Measurements from ENCODE around the gene RAMP3.

The RAMP3 gene

DNA sequence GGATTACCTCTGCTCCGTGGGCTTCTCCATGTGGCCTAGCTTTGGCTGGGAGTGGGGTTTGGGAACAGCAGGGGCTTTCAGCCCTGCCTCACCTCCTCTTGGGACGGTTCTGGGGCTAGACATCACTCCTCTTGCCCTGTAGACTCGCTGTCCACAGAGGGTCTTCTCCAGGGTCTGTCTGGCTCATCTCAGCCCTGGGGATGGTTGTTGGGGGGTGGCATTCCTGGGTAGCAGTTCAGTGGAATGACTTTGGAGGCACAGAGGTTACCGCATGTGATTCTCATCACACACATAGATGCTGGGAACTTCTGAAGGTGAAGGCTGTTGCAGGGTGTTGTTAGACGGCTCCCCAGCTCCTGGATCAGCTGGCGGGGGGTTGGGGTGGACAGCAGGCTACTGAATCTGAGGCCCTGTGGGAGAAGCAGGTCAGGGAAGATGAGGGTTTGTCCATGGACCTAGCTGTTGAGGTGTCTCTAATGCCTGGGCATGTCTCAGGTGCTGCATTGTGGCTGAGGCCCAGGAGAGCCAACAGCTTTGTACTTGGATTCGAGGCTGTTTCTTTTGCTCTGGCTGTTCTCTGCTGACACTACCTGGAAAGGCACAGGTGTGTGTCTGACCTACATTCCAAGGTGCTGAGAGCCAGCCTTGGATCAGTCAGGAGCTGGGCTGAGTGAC is 23.8 kb downstream of the RAMP3 start:
- no peak for DNase-seq

DNA sequence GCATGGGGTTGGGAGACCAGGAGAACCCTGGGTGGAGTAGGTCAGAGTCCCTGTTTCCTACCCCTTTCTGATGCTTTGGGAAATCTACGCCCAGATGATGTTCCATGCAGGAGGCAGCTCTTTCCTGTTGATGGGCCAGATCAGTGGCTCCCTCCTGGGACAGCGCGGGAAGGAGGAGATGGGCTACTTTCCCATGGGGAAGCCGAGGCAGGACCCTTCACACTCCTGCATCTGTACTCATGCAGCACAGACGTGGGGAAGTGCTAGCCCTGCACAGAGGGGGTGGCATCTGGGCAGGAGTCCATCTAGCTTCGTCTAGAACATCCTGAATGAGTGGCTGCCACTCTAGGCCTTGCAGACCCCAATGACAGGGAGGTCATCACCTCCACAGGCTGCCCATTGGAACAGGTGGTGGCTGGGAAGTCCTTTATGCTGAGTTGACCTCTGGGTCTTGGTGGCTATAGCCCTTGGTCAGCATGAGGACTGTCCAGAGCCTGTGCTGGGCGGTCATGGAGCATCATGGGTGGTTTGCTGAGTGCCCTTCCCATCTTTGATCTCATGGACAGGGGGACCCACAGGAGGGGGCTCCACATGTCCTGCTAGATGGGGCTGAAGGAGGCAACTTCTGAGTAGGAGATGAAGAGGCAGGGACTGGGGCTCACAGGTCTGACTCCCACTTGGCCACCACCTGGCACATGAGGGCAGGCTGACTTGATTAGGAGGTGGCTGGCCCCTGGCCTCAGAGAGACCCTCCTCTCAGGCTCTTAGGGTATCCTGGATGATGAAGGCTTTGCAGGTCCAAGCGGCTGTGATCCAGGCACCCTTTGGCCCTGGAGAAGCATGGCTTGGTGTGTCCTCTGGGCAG is 24.6 kb downstream of the RAMP3 start:
- DNase-seq, result no peak

DNA sequence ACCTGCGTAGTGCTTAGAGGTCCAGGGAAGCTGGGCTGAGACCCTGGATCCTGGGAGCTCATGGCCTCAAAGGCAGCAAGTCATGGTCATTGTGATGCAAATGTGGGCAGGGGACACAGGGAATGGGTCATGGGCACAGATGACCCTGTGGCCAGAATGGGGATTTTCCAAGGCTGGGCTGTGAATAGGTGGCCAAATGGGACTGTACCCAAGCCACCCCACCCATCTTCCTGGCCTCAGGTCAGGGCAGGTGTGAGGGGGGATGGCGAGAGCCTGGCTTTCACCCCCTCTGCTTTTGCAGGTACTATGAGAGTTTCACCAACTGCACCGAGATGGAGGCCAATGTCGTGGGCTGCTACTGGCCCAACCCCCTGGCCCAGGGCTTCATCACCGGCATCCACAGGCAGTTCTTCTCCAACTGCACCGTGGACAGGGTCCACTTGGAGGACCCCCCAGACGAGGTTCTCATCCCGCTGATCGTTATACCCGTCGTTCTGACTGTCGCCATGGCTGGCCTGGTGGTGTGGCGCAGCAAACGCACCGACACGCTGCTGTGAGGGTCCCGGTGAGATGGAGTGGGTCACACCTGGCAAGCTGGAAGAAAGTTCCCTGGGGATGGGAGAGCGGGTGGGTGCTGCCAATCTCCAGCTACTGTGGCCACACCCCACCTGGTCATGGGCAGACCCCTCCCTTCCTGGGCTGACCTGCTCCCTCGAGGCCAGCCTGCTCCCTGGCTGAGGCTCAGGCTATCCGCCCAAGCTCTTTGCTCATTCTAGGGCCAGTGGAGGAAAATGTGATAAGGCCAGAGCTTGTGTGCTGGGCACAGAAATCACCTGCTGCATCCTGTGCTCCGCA is 25.5 kb downstream of the RAMP3 start:
- DNase-seq, result no peak

DNA sequence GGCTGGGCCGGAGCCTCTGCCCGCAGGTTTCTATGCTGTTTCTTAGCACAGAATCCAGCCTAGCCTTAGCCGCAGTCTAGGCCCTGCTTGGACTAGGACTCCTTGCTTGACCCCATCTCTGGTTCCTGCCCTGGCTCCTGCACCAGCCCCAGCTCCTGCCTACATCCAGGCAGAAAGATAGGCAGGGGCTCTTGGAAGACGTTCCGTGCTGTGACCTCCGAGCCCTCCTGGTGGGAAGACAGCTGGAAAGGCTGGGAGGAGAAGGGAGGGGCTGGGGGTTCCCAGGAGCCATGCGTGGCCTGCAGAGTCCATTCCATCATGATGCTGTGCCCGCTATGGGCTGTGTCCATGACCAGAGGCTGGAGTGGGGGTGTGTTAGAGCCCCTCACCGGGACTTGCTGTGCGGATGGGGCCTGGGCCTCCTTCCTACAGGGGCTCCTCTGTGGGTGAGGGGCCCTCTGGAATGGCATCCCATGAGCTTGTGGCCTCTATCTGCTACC is 26.2 kb downstream of the RAMP3 start:
- DNase-seq, result no peak

DNA sequence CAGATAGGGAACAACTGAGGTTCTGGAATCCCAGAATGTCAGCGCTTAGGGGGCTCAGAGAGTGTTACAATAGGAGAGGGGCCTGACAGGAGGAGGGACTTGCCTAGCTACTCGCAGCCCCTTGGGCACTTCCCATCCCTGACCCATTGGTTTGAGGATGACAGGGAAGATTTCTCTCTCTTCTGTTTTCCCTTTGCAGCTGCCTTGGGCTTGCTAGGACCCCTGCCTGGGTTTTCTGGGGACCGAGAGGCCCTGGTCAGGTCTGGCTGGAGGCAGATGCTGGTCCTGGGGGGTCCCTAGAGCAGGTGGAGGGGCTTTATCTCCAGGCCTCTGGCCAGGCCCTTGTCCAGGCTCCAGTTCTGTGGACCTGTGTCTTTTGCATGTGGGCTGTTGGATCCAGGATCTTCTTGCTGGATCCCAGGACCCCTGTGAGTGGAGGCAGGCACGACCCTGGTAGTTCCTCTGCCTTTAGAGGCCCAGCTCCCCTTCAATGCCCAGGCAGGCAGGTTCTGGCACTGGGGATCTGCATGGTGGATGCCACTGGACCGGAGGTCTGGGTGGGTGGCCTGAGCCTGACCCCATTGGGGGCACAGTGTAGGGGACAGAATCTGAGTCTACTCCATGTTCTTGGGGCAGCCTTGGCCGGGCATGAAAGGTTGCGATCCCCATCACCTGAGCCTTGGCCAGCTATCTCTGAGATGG is 26.9 kb downstream of the RAMP3 start:
- no peak for DNase-seq

DNA sequence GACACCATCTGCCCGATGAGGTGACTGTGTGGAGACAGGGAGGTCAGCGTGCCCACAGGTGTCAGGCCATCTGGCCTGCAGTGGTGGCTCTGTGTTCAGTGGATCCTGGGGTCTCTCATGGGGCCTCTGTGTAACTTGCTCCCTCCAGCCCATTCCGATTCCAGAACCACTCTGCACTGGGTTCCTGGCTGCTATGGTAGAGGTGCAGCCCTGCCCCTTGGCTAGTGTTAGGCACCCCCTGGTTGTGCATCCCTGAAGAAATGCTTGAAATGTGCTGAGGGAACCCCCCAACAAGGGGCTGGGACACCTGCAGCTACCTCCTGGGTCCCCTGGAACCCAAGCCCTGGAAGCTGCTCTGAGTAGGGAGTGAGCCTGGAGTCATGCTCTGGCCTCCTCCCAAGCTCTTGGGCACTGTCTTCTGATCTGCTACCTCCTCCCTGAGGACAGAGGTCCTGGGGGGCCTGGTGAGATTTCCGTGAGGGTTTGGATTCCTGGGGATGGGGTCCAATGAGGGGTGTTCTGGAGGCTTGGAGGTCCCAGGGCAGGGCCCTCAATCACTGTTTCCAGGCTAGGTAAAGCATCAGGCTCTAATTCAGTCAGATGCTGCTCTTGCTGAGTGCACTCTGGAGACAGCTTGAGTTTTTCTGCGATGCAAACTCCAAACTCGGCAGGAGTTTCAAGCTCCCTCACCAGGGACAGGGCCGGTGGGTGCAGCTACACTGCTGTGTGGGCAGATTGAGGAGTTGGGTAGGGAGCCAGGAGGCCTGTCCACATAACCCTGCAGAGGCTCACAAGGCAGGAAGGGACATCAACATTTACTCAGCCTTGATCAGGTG is 27.7 kb downstream of the RAMP3 start:
- no peak for DNase-seq

DNA sequence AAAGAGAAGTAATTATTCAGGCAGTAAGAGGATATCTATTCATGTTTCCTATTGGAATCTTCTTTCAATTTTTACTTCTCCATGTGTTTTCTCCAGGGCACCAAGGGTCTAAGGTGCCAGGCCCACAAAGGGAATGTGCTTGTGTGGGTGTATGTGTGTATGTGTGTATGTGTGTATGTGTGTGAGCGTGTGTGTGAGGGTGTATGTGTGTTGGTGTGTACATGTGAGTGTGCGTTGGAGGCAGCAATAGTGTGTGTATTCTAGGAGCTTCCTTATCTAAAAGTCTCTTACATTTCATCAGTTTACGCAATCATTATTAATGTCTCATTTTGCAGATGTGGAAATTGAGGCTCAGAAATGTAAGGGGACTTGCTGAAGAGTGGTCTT is 28.3 kb downstream of the RAMP3 start:
- DNase-seq, result no peak

DNA sequence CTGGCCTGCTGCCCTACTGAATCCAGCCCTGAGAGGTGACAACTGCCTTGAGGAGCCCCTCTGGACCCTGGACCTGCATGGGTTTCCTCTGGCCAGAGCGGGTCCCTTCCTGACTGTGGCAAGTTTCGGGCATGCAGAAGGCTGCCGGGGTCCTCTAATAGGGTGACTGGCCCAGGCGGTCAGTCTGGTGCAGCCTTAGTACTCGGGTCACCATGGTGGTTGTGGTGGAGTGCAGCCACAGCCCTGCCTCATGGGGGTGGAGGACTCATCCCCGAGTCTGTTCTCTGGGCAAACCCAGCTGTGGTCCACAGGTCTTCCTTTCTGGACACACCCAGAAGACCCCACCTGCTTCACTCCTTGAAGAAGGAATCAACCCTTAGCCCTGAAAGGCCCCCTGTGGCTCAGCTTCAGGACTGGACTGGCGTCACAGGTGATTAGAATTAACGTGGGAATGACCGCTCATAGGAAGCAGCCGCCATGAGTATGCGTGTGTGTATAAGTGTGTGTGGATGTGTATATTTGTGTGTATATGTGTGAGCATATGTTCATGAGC is 28.7 kb downstream of the RAMP3 start:
- no peak for DNase-seq

DNA sequence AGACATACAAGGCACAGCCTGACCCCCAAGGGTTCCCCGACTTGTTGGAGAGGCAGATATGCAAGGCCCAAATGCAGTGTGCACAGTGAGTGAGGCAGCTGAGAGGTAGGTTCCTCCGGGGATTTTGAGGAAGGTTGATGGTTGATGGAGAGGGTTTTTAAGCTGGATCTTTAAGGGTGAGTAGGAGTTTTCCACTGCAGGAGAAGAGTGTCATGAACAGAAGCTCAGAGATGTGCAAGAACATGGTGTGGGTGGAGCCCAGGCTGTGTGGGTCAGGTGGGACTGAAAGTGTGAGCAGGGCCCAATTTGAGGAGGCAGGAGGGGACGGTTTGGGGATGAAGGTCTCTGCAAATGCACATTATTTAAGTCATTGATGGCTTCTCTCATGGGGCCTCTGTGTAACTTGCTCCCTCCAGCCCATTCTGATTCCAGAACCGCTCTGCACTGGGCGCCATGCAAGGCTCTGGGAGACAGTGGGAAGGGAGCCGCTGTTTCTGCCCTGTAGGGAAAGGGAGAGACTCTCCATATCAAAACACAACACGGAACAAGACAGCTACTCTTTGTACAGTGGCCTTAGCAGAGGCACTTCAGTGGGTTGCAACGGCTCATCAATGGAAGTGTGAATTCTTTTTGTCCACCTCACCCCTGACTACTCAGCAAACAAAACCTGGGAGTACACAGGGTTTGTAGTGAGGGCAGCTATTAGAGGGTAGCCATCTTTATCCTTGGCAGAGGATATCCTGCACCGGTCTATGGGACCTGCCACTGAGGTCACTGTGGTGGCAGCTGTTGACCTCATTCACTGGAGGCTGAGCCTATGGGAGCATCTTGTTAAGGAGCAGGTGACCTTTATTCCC is 29.7 kb downstream of the RAMP3 start:
- DNase-seq, result no peak

DNA sequence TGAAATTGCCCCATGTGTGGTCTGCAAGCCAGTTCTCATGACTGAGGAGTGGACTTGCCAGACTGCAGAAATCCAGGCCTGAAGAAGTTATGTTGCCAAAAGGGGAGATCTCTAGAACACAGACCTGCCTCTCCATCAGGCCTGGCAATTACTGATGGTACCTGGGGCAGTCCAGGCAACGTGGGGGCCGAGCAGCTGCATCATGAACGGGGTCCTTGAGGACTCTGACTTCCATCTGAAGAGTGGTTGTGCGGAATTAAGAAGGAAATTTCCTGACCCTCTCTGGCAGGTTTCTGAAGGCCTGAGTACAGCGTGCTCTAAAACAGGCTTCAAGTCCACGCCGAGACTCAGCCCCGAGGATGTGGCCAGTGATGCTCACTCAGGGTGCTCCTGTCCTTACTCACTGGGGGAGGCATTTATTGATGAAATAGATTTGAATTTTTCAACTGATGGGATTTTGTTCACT is 30.4 kb downstream of the RAMP3 start:
- no peak for DNase-seq

DNA sequence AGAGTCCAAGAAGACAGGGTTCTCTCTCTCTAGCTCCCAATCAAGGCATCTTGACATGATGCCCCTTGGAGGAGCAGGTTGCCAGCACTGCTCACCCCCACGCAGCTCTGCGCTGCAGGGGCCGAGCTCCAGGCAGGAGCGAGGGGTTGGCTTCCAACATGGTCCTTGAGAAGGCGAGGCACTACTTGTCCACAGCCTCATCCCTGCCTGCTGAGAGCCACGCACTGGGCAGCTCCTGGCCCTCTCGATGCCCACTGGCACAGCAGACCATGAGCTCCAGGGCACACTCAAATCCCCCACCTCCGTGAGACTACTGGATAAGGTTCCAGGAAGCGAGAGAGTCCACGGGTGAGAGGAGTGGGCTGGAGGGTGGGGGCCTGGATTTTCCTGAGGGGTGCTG is 31.1 kb downstream of the RAMP3 start:
- no peak for DNase-seq

DNA sequence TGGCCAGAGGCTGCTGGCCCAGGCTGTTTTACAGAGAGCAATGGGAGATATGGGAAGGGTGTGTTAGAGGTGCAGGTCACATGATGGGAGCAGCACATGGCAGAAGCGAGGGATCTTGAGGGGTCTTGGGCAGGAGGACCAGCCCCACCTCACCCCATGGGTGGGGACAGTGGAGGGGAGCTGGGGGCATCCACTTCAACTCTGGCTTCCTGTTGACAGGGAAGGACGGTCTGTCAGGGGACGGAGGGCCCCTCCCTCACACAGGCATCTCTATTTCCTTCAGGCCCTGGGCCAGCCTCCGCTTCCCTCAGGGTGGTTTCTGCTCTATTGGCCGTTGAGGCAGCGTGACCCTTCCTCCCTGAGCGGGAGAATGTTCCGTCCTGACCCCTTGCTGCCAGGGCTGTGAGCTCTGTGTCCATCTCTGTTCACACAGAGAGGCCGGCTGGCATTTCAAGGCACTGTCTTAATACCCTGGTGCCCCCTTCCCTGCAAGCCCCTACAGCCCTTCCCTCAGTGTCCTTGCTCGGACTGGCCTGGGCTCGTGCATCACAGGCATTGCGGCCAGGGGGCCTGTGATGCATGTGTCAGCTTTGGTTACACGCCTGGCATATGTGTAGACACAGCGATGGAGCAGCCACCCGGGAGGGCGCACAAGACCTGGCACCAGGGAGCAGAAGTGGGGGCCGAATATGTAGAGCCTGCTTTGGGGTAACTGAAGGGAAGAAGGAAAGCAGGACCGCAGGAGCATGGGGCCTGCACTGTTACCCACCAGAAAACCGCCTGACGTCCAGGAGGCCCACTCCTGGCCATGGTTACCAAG is 31.8 kb downstream of the RAMP3 start:
- DNase-seq, result no peak

DNA sequence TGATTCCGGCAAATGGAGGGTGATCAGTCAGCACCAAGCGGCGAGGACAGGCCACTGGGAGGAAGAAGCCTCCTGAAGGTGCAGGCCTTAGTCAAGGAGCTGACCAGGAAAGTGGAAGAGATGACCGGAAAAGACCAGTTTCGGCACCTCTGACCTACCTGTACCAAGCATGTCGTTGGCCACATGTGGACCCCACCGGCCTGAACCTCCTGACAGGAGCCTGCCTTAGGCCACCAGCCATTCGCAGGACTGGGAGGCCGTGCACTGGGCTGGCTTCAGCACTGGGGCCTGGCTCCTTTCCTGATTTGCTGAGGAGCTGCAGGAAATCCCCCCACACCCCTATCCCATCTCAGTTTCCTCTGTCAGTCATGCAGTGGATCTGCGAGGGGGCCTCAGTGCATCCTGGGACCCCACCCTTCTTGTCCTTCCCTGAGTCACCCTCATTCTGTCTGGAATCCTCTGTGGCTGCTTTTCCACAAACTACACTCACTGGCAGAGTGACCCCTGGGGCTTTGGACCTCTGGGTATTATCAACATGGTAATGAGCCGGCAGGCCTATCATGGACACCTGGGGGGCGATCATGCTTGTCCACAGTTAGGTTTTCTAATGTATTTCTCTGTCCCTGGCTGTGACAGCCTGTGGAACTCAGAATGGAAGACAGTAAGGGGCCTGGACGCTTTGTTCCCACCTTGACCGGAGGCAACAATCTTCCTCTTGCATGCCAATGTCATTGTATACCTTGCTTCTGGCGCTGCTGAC is 33.0 kb downstream of the RAMP3 start:
- DNase-seq, result no peak

DNA sequence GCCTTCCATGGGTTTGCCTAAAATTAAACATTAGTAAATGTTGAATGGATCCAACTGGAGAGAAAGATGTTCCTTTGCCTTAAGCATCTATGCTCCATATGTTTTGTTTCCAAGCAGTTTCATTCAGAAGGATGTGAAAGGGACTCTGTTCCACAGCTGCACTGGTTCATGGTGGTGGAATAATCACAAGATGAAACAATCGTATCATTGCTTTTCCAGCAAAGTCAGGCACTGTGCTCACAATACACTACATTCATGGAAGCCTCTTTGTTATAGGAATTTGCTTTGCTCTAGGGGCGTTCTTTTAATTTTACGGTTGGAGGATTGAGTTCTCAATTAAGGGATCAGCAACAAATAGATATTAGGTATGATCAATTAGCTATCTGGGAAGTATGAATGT is 33.8 kb downstream of the RAMP3 start:
- DNase-seq, result no peak

DNA sequence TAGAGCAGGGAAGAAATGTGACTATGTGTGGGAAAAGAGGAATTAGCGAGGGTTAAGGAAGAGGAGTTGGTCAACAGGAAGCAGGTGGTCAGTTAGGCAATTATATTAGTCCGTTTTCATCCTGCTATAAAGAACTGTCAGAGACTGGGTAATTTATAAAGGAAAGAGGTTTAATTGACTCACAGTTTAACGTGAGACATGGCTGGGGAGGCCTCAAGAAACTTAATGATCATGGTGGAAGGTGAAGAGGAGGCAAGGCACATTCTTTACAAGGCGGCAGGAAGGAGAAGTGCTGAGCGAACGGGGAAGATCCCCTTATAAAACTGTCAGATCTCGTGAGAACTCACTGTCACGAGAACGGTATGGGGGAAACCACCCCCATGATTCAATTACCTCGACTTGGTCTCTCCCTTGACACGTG is 35.0 kb downstream of the RAMP3 start:
- no peak for DNase-seq

DNA sequence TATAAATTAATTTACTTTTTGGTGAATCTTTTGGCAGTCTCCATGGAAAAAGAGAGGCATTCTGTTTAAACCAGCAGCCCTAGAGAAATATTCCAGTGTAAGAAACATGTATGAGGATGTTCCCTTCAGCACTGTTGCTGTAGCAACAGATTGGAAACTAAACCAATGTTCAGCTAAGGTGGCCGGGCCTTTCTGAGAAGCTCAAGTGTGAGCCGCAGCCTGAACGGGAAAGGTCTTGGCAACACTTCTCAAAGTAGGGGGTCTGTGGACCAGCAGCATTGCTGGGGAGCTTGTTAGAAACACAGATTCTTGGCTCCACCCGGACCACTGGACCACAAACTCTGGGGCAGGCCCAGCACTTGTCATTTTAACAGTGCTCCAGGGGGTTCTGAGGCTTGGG is 36.2 kb downstream of the RAMP3 start:
- DNase-seq, result no peak

DNA sequence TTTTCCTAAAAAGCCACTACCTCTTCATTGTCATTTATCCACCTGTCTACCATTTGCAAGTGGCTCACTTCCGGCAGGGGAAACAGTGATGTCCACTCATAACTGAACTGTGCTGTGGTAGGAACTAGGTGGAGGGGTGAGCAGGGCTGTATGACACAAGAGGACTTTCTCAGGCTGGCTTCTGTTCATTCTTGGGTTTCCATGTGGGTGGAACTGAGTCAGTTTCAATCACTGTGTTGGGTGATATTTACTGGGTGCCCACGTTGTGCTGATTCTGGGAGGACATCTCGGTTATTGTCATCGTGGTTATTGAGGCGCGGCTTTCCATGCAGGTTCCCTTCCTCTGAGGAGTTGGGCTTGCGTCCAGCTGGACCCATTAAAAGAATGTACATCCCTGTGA is 38.8 kb downstream of the RAMP3 start:
- no peak for DNase-seq

DNA sequence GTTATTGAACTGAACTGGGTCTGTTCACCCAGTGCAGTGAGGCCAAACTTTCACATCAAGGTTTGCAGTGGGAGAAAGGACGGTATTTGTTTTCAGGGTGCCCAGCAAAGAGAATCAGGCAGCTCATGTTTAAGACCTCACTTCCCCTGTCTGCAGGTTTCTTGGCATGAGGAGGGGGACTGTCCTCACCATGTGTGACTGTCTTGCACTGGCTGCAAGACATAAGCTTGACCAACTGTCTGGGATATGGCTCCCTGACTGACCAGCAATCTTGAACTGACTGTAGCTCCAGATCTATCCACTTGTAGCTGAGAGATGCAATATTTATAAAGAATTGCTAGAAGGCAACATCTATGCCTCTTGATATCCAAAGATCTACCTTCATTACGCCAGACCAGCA is 39.9 kb downstream of the RAMP3 start:
- DNase-seq, result no peak

DNA sequence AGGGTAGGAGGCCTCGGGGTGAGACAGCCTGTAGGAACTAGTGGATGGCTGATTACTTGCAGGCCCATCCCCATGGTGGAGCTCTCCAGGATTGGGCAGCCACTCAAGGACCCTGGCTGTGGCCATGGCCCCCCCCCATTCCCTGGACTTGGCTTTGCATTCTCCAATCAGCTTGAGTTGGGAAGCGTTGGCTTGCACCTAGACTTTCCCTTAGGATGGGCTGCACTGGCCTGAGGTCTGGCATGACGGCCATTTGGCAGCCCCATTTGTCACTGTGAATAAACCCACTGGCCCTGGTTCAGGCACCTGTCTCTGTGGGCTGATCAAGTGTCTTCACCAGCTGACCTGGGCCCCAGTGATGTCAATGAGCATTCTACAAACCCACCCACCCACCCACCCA is 41.4 kb downstream of the RAMP3 start:
- no peak for DNase-seq
